MM.1S (cell line): Measurements from ENCODE around the gene FCHSD2.

Source experiments
- DNase-seq: peaks from one replicate; pipeline ENCODE4 v3.0.0-alpha.2; 2015
- H2AFZ ChIP-seq: fragments of 300-600 bp; sonication (generic); 2 replicates; pipeline ENCODE4 v1.6.0; 2016; ENCODE audit warnings: antibody characterized with exemption, low read length
- H3F3A ChIP-seq: fragments of 300-600 bp; sonication (generic); 2 replicates; pipeline ENCODE4 v1.6.1; 2016; ENCODE audit warnings: mild to moderate bottlenecking, antibody characterized with exemption, low read length, moderate library complexity, mixed read lengths; ENCODE audit not compliant: insufficient read depth
- H3K27ac ChIP-seq: fragments of 300-600 bp; sonication (generic); 2 replicates; pipeline ENCODE4 v1.5.1; 2016; ENCODE audit warnings: mild to moderate bottlenecking, low read length
- H3K27me3 ChIP-seq: fragments of 300-600 bp; sonication (generic); replicated peaks from 2 replicates; pipeline ENCODE4 v1.6.0; 2016; ENCODE audit warnings: low read length; ENCODE audit not compliant: insufficient read depth
- H3K36me3 ChIP-seq: fragments of 300-600 bp; sonication (generic); replicated peaks from 2 replicates; pipeline ENCODE4 v1.6.1; 2016; ENCODE audit warnings: mild to moderate bottlenecking, low read length, mixed read lengths; ENCODE audit not compliant: insufficient read depth
- H3K4me1 ChIP-seq: fragments of 300-600 bp; sonication (generic); 2 replicates; pipeline ENCODE4 v1.6.1; 2016; ENCODE audit warnings: low read length, mixed read lengths
- H3K4me2 ChIP-seq: fragments of 300-600 bp; sonication (generic); 2 replicates; pipeline ENCODE4 v1.6.0; 2016; ENCODE audit warnings: low read depth, low read length
- H3K4me3 ChIP-seq: fragments of 300-600 bp; sonication (generic); 2 replicates; pipeline ENCODE4 v1.5.1; 2016; ENCODE audit warnings: low read length, mixed read lengths
- H3K79me2 ChIP-seq: fragments of 300-600 bp; sonication (generic); 2 replicates; pipeline ENCODE4 v1.6.1; 2016; ENCODE audit warnings: mixed run types, low read length, mixed read lengths
- H3K9ac ChIP-seq: fragments of 300-600 bp; sonication (generic); 2 replicates; pipeline ENCODE4 v1.6.1; 2016; ENCODE audit warnings: low read length, mixed read lengths
- H3K9me2 ChIP-seq: fragments of 300-600 bp; sonication (generic); replicated peaks from 2 replicates; pipeline ENCODE4 v1.6.1; 2016; ENCODE audit warnings: mild to moderate bottlenecking, low read length, mixed read lengths; ENCODE audit not compliant: insufficient read depth
- H3K9me3 ChIP-seq: fragments of 300-600 bp; sonication (generic); replicated peaks from 2 replicates; pipeline ENCODE4 v1.6.1; 2016; ENCODE audit warnings: mild to moderate bottlenecking, low read length, mixed read lengths; ENCODE audit not compliant: insufficient read depth
- H4K20me1 ChIP-seq: fragments of 300-600 bp; sonication (generic); 2 replicates; pipeline ENCODE4 v1.6.1; 2016; ENCODE audit warnings: mild to moderate bottlenecking, low read length, moderate library complexity, mixed read lengths; ENCODE audit not compliant: insufficient read depth
- CTCF ChIP-seq: fragments of 300-600 bp; sonication (generic); IDR thresholded peaks from 2 replicates; pipeline ENCODE4 v1.5.1; 2016; ENCODE audit warnings: antibody characterized with exemption, low read length, mixed read lengths
- EZH2 ChIP-seq: fragments of 300-600 bp; sonication (generic); optimal IDR thresholded peaks from 2 replicates; pipeline ENCODE3; 2017; ENCODE audit warnings: low read depth, mild to moderate bottlenecking, antibody characterized with exemption, low read length, mixed read lengths
- EZH2phosphoT487 ChIP-seq: fragments of 300-600 bp; sonication (generic); IDR thresholded peaks from 2 replicates; pipeline ENCODE4 v1.6.1; 2018; ENCODE audit warnings: antibody characterized with exemption, low read length

The FCHSD2 gene

GRCh38 chr11:73004088-73004487 is 138.0 kb downstream of the FCHSD2 start:
- no peak for DNase-seq
- H3K27ac ChIP-seq, result no peak overlapping the region
- H2AFZ ChIP-seq, result no peak overlapping the region
- no peaks in the 10 kb centered on the region for H3K9me2 ChIP-seq
- H3K27me3 ChIP-seq, result no peaks in the 10 kb centered on the region
- H3F3A ChIP-seq, result no peaks in the 10 kb centered on the region
- H3K9ac ChIP-seq, result no peak overlapping the region
- 0 out of 2 replicates have a peak, but pooled peaks cover 4% of the 10 kb centered on the region for H3K36me3 ChIP-seq
- H3K4me2 ChIP-seq, result no peak overlapping the region
- peaks cover 48% of the 10 kb centered on the region for H3K79me2 ChIP-seq
- H3K9me3 ChIP-seq, result no peaks in the 10 kb centered on the region
- no peaks in the 10 kb centered on the region for H3K4me1 ChIP-seq
- no peaks in the 10 kb centered on the region for H4K20me1 ChIP-seq
- no peak overlapping the region for H3K4me3 ChIP-seq
- TF ChIP-seq CTCF (no peak), EZH2phosphoT487 (no peak), EZH2 (no peak)

DNA sequence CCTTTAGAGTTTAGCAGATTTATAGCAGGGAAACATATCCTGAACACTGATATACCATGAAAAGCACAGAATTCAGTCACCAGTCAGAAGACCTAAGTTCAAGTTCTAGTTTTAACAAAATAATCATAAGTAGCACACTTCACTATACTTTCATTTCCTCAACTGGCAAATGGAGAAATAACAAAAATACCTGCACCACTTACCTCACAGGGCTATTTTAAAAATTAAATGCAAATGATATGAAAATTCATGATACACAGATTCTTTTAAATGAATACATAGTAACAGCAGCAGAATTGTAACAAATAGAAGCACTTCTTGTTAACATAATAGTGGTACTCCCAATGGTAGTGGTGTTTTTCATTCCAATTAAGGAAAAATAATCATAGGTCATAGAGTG is 139.0 kb downstream of the FCHSD2 start:
- H3F3A ChIP-seq, result no peaks in the 10 kb centered on the region
- no peak overlapping the region for H2AFZ ChIP-seq
- H4K20me1 ChIP-seq, result no peaks in the 10 kb centered on the region

GRCh38 chr11:73002214-73002613 is 139.9 kb downstream of the FCHSD2 start:
- Histone ChIP-seq H3K9ac (no peak overlapping the region), H3K9me3 (no peaks in the 10 kb centered on the region), H3K27me3 (no peaks in the 10 kb centered on the region), H3K27ac (no peak overlapping the region), H4K20me1 (no peaks in the 10 kb centered on the region), H3K79me2 (peaks cover 51% of the 10 kb centered on the region), H3K4me1 (no peaks in the 10 kb centered on the region), H3K4me3 (no peak overlapping the region), H3F3A (no peaks in the 10 kb centered on the region), H3K36me3 (0 out of 2 replicates have a peak, but pooled peaks cover 4% of the 10 kb centered on the region), H2AFZ (no peak overlapping the region), H3K9me2 (no peaks in the 10 kb centered on the region), H3K4me2 (no peak overlapping the region)
- no peak for DNase-seq
- TF ChIP-seq EZH2phosphoT487 (no peak), EZH2 (no peak), CTCF (no peak)

More for the DNA sequence above, 139.0 kb downstream of the FCHSD2 start:
- Histone ChIP-seq H3K9me2 (no peaks in the 10 kb centered on the region), H3K4me3 (no peak overlapping the region), H3K9ac (no peak overlapping the region), H3K9me3 (no peaks in the 10 kb centered on the region), H3K36me3 (0 out of 2 replicates have a peak, but pooled peaks cover 4% of the 10 kb centered on the region), H3K27ac (no peak overlapping the region), H3K79me2 (peaks cover 53% of the 10 kb centered on the region), H3K27me3 (no peaks in the 10 kb centered on the region), H3K4me2 (no peak overlapping the region), H3K4me1 (no peaks in the 10 kb centered on the region)
- no peak for DNase-seq
- no peak for TF ChIP-seq EZH2phosphoT487
- TF ChIP-seq CTCF, result no peak
- no peak for TF ChIP-seq EZH2
